ENCODE measurements around the gene MLLT3.
A peak's percentile ranks its signal among the peaks of the same experiment; 100 is the strongest.

Gene MLLT3

DNA sequence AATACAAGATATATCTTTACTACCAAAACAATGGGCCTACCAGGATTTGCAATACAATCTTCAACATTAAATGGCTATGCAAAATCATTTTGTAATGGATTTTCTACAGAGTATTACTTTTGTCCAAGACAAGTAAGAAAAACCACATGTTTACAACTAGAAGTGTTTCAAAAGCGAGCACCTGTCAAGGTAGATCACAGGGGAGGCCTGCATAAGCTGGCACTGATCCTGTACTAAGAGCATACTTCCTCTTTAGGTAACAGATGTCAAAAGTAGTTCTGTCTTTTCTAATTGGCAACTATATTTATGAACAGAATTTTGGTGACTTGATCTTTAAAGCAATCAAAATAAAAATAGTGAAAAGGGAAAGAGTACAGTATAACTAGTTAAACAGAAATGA lies 249.0 kb downstream of the MLLT3 start:
- ATAC-seq: no peak

GRCh38 chr9:20369391-20369790 lies 252.9 kb downstream of the MLLT3 start:
- ATAC-seq: no peak

GRCh38 chr9:20367855-20368254 lies 254.4 kb downstream of the MLLT3 start:
- no peak for ATAC-seq

- ATAC-seq: no peak
Measured at GRCh38 chr9:20364959-20365358, 257.3 kb downstream of the MLLT3 start.

DNA sequence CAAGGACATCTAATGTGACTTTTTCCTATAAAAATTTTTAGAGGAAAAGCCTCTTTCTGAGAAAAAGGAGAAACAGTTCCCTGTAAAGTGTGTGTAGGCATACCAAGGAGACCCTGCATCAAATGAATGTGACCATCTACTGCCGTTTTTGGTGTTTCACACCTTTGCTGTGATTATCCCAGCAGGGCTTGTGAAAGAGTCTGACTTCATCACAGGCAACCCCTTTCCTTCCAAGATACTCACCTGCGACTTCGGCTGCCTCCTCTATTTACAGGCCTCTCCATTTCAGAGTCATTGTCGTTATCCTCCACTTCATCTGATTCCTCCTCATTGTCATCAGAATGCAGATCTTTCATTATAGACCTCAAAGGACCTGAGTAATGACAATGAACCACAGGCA lies 259.1 kb downstream of the MLLT3 start:
- no peak for ATAC-seq

DNA sequence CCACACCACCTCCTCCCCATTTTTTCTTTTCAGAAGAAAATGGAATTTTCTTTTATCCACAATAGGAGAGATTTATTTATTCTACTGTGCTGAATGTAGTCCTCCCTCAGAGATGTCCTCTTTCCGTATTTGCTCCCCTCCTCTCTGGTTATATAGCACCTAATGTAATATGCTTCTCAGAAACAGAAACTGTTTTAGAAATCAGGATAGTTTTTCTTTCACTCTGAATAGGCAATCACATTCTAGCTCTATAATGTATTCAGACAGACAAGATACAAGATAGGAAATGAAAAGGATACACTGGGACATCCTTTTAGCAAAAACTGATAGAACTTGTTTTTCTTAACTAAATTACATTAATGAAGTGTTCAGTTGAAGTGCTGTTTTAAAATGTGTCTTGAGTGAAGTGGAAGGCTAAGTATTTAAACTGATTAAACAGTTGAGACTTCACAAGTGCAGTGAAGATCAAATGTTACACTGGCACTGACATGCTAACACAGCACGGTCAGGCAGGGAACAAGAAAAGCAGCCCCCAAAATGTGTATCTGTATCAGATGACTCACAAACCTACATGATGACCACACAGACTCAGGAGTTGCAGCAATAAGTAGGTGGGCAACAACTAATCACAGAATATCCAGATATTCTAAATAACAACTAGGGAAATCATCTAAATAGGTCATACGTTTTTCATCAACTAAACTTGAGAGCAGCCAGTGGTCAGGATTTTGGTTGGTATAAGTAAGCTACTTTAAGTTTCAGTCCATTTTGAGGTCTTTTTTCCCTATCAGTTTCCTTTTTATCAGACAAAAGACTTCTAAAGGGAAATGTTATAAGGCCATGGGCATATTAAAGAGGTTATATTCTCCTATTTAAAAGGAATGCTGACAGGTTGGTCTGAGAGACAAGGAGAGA lies 260.4 kb downstream of the MLLT3 start:
- ATAC-seq: peak; percentile 49 to 60

GRCh38 chr9:20361229-20361628 lies 261.1 kb downstream of the MLLT3 start:
- ATAC-seq: no peak

- peak; percentile 74 for ATAC-seq
Measured at GRCh38 chr9:20358207-20358606, 264.1 kb downstream of the MLLT3 start.

GRCh38 chr9:20357037-20357432 lies 265.3 kb downstream of the MLLT3 start:
- no peak for ATAC-seq

- peak in 1 of 2 donors; percentile 22 for ATAC-seq
Measured at GRCh38 chr9:20356403-20357036, 265.8 kb downstream of the MLLT3 start.

DNA sequence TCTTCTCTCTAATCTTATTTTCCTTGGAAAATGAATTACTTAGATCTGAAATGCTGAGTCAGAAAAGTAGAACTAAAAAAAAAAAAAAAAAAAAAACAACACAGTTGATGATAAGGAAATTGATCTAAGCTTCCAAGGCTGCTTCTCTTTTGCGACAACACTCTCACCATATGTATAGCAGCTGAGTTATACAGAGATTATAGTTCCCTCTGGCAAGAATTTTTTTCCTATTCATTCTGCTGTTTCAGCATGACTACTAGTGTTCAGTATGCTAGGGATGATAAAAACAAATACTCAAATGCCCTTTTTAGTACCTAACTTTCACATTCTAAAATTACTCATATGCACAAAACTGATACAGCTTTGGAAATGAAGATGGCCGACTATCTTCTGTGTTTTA lies 267.3 kb downstream of the MLLT3 start:
- ATAC-seq: peak; percentile 33 to 50

- ATAC-seq: no peak
Measured at GRCh38 chr9:20353931-20354652, 268.2 kb downstream of the MLLT3 start.

DNA sequence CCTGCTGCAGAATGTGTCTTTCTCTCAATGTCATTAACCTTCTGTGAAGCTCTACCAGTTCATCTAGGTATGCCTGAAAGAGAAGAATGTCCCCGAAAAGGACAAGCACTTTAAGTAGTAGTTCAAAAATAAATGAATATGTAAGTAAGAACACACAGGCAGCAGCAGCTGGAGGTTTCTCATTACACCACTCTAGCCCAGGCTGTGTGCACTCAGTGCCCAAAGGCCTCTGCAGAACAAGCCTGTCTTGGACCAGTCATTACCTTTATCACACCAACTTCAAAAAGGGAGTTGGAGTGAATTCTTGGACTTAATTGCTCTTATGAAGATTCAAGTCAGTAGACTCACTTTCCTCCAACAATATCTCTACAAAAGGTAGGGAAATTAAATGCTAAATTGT lies 268.8 kb downstream of the MLLT3 start:
- ATAC-seq: no peak

GRCh38 chr9:20352591-20352990 lies 269.7 kb downstream of the MLLT3 start:
- no peak for ATAC-seq

- ATAC-seq: no peak
Measured at GRCh38 chr9:20351715-20352114, 270.6 kb downstream of the MLLT3 start.

DNA sequence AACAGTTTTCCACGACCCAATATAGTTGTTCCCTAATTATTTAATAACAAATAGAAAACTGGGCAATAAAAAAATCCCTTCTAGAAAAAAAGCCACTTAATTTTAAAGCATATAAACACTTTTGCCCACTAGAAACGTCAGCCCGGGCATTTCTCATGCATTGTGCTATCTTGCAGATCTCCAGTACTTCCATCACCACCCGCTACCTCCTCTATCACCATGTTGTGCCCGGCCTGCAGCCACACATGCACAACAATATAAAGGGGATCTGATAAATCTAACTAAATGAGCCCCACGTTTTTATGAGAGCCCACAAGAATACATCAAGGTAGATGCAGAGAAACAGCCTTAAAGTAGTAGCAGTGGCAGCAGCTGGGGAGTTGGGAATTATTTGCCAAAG lies 272.7 kb downstream of the MLLT3 start:
- ATAC-seq: no peak

GRCh38 chr9:20343325-20343724 lies 279.0 kb downstream of the MLLT3 start:
- no peak for ATAC-seq

DNA sequence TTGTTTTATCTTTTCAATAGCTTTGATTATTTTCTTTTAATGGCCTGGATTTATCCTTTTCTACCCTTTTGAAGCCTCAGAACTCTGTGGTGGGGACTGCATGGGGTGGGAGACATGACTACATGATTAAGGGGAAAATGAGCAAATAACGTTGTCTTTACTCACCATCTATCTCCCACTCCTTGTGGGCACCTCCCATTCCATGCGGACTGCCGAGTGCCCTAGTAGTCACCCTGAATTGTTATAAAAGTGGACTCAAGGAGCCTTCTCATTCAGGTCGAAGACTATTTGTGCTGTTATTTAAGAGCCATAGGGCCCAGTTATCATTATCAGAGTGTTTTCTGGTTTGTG lies 281.8 kb downstream of the MLLT3 start:
- ATAC-seq: no peak

DNA sequence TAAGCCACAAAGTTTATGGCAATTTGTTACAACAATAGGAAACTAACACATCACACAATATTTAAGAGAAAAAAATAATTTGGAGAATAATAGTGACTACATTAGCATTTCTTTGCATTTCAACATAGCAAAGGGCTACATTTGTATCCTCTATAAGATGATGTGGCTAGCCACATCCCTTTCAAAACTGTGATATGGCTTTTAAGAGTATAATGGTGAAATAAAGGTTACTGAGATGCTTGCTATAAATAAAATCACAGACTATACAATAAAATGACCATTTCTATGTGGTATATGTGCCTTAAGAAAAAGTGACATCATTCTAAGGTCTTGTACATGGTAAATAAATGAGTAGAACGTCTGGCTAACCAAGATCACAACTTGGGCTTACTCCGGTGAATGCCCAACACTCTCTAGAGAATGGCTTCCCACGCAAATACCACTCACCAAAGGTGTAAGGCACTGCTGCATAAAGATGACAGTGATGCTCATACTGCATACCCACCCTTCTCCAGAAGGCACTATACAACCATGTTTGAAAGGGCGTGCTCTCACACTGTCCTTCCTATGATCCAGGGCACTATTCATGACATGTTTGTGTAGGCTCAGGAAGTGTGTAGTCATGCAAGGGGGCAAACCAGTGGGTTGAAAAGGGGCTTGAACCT lies 286.5 kb downstream of the MLLT3 start:
- no peak for ATAC-seq

DNA sequence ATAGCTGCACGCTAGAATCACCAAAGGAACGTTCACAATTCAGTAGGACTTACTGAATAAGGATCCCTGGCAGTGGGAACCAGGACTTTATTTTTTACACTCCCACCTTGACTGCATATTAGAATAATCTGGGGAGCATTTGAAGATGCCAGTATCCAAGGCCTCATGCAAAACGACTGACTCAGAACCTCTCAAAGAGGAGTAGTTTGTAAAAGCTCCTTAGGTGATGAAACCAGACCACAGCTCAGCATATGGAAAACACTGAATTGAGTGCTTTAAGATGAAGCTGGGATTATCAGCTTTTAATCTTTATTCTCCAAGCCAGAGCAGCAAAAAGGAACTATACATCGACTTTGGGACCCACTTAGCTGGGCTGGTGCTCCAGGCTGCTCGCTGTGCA lies 288.3 kb downstream of the MLLT3 start:
- no peak for ATAC-seq

GRCh38 chr9:20331095-20331685 lies 291.1 kb downstream of the MLLT3 start:
- peak; percentile 44 to 86 for ATAC-seq

DNA sequence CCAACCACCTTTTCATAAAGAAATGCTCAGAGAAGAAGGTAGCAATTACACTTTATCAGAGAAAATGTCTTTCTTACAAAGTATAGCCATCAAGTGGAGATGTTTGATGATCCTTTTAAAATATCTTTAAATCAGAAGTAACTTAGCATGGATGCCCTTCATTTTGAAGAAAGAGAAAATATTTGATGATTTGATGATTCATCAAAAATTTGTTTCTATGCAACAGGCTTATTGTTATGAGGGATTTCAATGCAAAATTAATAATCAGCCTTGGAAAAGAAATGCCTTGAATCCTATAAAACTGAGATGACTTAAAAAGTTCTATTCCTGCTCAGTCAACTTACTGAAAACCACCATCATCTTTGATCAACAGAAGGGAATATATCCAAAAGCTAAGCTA lies 291.6 kb downstream of the MLLT3 start:
- ATAC-seq: no peak

DNA sequence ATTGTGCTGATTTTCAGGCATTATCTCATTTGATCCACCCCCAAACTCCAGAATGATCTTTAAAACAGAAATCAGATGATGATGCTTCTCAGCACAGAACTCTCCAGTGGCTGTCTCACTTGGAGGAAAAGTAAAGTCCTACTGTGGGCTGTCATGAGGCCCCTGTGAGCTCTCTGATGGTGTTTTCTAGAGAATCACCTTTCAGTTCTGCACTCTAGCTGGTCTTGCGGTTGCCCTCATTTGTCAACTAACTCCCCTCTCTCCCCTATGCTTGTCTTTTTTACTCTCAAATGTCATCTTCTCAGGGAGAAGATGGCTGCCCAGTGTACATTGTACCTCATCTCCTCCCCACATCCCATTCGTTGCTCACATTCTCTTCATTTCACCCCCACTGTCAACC lies 295.8 kb downstream of the MLLT3 start:
- no peak for ATAC-seq

Measured in activated CD4-positive, CD25-positive, alpha-beta regulatory T cell treated with anti-CD3 and anti-CD28 coated beads, Interleukin-2, amount 50 U/mL, for 24 hours (primary cell).